ENCODE measurements around the gene STK11.
A peak's percentile ranks its signal among the peaks of the same experiment; 100 is the strongest.

Gene STK11

DNA sequence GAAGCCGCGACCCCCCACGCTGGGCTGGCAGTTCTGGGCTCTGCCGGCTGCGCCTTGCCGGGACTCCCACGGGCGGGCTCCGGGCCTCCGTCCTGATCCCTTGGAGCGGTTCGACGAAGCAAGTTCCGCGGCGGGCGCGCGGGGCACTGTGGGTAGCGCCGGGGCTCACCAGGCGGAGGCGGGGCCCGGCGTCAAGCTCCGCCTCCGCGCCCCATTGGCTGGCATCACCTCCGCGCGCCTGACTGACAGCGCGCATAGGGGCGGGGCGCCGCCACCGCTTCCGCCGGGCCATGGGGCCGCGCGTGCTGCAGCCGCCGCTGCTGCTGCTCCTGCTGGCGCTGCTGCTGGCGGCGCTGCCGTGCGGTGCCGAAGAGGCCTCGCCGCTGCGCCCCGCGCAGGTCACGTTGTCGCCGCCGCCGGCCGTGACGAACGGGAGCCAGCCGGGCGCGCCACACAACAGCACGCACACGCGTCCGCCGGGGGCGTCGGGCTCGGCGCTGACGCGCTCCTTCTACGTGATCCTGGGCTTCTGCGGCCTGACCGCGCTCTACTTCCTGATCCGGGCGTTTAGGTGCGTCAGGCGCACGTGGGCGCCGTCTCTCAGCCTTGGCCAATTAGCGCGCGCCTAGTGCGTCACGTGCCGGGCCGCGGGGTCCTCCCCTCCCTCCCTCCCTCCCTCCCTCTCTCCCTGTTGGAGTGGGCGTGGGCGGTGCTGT, 69.8 kb downstream of the STK11 start, which contains the start of gene FAM174C:
Gene FAM174C, plus strand, starts transcription at position 271 of the 716 bp plus-strand sequence. Its CDS starts 20 bp downstream, at position 291.
- peak; percentile 94 for DNase-seq
- in situ Hi-C loops (cut with HindIII; ENCODE audit: low pct_ligation_motif_present, low pct_unique_long_range_greater_than_20kb, low sequenced_read_pairs), result no loop called here

DNA sequence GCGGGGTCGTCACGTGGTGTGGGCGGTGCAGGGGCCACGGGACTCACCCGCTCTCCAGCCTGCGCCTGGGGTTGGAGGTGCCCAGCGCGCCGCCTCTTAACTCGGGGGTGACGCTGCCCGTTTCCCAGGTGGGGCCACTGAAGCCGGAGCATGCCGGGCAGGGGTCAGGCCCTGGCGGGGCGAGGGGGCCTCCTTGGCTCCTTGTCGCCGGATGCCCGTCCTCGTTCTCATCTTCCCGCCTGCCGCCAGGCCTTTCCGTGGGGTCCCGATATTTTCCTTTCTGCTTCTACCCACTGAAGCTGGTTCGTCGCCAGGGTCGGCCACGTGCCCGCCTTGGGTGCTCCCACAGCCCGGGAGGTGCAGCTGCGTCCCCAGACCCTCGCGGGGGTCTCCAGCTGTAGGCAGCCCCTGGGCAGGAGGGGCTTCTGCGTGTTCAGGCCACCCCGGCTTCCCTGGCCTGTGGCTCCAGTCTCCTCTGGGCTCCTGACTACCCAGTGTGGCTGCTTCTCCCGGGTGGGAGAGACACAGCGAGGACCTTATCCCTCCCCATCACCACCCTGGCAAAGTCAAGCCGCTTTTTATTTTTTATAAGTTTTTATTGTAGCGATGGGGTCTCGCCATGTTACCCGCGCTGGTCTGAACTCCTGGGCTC, 70.5 kb downstream of the STK11 start:
- in situ Hi-C loops (cut with HindIII; ENCODE audit: low pct_ligation_motif_present, low pct_unique_long_range_greater_than_20kb, low sequenced_read_pairs), result no loop called here
- no peak for DNase-seq

DNA sequence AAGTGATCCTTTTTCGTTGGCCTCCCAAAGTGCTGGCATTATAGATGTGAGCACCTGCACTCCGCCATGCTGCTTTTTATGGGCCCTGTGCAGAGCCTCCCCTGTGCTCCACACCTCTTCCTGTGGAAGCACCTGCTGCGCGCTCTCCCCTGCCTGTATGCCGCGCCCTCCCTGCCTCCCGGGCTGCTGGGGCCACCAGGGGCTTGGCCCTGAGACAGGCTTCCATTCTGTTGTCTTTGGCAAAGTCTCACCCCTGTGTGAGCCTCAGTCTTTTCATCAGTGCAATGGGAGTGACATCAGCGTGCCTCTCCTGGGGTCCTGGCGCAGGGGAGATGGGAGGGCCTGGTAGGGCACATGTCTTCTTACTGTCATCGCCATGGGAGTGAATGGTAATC, 71.0 kb downstream of the STK11 start:
- no peak for DNase-seq
- in situ Hi-C loops (cut with HindIII; ENCODE audit: low pct_ligation_motif_present, low pct_unique_long_range_greater_than_20kb, low sequenced_read_pairs), result no loop called here

DNA sequence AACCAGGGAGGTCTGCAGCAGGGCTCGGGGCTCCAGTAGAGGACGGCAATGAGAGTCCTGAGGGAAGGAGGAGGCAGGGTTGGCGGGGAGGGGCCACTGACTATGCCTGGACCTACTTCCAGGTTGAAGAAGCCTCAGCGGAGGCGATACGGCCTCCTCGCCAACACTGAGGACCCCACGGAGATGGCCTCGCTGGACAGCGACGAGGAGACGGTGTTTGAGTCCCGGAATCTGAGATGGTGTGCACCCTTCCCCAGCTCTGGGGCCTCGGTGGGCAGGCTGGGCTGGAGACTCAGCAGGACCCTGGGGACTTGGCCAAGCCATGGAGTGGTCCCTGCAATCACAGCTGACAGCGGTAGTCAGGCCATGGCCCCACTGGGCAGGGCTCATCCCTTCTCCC, 71.5 kb downstream of the STK11 start:
- no peak for DNase-seq
- in situ Hi-C loops (cut with HindIII; ENCODE audit: low pct_ligation_motif_present, low pct_unique_long_range_greater_than_20kb, low sequenced_read_pairs), result no loop called here

Data from ACHN (cell line).